SIG-M5 treated with dmso at 0.1 percent for 504 hours (cell line): ENCODE measurements around the gene KATNB1.
"Not testable (repeated sequence)": the region's sequence is repeated elsewhere in the genome, so short reads cannot be mapped to it uniquely, and the experiment has no call there.

Source experiments
- DNase-seq: peaks from one replicate; lab custom pipeline; 2025; ENCODE audit not compliant: unreplicated experiment; lab: John Stamatoyannopoulos, UW

The KATNB1 gene

DNA sequence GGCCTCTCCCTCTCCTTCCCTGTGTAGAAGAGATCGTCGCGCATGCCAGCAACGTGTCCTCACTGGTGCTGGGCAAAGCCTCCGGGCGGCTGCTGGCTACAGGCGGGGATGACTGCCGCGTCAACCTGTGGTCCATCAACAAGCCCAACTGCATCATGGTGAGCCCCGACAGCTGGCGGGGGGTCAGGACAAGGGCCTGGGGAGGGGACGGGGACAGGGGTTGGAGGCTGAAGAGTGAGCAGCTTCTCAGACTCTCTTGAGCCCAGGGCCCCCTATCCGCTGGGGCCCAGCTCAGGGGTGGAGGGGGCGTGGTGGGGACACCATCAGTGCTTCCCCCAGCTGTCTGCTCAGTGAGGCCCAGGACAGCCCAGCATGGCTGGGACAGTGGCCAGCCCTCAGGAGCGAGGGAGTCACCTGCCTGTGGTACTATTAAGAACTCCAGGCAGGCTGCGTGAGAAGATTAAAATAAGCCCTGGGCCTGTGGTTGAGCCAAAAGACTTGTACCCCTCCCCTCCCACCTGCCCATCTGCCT lies 6.2 kb downstream of the KATNB1 start:
- DNase-seq = no peak

DNA sequence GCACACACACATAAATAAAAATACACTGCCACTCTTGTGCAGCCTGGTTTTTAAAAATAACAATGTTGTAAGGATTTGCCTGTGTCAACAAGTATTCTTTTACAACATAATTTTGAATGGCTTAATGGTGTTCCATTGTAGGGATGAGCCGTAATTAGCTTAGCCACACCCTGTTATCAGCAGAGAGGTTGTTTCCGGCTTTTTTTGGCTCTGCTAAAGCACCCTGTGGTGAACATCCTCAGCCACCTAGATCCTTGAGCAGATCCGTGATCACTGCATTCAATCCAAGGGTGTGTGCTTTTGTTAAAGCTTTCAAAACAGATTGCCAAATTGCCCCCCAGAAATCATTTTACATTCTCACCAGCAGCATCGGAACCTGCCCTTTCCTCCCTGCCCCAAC lies 7.0 kb downstream of the KATNB1 start:
- no peak for DNase-seq

DNA sequence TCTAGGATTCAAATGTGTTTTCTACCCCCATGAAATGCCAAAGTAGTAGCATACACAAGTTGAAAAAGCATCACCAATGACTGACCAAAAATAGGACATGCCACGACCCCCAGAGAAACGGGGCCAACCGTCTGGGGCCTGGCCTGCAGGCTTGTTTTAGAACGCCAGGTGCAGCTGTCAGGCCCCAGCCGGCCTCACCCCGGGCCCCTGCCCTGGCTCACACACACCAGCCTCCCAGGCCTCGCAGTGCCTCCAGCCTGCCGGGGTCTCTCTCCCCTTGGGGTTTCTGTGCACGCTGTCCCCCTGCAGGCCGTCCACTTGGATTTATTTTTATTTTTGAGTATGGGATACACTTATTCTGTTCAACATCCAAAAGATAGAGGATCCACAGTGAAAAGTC lies 7.9 kb downstream of the KATNB1 start:
- DNase-seq = no peak

DNA sequence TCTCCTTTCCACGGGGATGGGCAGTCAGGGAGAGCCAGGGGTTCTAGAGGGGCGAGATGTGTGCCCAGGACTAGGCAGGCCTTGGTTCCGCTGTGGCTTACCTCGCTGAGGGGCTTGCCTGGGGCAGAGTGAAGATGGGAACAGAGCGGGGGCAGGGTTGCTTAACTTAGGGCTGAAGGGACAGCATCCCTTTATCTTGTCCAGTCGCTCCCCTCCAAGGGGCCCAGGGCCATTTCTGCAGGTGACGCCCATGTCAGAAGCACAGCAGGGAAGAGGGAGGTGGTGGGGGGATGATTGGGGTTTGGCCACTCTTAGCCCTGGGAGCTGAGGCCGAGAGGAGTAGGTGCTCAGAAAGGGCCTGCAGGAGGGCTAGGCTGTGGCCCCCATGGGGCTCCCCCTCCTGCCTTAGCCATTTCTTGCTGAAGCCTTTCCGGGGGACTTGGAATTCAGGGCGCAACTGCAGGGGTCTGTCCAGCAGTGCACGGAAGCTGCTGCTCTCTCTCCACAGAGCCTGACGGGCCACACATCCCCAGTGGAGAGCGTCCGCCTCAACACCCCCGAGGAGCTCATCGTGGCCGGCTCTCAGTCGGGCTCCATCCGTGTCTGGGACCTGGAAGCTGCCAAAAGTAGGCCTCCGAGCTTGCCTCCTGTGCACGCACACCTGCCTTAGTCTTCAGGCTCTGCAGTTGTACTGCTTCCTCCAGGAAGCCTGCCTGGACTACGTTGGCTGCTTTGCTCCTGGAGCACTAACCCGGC lies 8.5 kb downstream of the KATNB1 start:
- DNase-seq = no peak

DNA sequence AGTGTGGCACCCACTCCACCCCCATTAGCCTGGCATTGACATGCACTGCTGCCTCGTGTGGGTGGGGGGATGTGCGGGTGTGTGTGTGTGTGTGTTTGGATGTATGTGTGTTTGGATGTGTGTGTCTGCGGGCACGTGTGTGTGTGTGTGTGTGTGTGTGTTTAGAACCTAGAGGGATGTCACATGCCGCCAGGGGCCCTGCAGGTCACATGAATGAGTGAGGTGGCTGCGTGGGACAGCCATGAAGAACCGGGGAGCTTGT lies 9.0 kb downstream of the KATNB1 start:
- no peak for DNase-seq

DNA sequence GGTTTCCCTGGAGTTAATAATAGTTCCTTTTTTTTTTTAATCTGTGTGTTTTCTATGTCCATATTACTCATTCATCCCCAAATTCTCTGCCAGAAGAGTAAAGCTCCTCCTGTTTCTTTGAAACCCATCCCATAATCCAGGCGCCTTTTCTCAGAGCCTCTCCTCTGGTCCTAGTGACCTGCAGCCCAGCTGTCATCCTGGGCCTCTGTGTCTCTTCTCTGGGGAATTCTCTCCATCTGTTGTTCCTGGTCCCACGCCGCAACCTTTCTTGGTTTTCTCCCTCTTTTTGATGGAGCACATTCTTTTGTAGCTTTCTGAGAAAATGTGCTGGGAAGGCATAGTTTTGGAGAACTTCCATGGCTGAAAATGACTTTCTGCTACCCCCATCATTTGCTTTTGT lies 10.2 kb downstream of the KATNB1 start:
- no peak for DNase-seq

DNA sequence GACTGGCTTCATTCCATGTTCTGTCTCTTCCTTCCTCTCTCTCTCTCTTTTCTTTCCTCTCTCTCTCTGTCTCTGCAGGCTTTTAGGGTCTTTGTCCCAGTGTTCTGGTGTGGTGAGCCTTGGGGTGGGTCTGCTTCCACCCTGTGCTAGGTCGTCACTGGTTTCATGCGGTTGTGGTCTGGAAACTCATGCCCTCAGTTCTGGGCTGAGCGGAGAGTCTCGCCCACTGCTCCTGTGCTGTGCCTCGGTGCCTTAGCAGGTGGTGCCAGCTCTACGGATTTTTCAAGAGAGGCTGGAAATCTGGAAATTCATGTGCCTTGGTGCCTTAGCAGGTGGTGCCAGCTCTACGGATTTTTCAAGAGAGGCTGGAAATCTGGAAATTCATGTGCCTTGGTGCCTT lies 10.7 kb downstream of the KATNB1 start:
- DNase-seq = not testable (repeated sequence)

DNA sequence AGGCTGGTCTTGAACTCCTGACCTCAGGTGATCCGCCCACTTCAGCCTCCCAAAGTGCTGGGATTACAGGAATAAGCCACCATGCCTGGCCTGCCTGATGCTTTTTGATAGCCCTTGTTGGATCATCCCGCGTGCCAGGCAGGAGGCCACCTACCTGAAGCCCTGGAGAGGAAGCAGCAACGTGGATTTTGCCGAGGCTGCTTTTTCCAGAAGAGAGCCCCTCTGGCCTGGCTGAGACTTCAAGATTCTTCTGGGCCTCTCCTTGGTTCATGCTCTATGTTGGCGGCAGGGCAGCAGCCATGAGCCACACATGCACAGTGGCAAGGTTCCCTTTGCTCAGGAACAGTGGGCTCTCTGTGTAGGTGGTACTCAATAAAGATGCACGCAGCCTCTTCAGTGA lies 11.5 kb downstream of the KATNB1 start:
- DNase-seq = no peak

DNA sequence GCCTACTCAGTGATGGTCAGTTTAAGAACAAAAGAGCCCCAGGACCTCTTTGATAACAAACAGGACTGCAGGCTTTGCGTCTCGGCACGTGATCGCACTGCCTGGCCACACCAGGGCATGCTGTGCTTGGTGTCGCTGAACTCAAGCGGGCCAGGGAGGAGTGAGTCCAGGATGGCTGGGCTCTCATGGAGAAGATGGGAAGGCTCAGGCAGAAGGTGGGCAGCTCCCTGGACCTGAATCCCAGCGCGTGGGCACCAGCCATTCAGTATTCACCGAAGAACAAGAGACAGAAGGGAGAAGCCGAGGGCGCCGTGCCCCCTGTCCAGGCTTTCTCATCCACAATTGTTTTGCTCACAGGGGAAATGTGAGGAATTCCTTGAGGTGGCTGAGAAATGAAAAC lies 11.9 kb downstream of the KATNB1 start:
- DNase-seq = no peak

DNA sequence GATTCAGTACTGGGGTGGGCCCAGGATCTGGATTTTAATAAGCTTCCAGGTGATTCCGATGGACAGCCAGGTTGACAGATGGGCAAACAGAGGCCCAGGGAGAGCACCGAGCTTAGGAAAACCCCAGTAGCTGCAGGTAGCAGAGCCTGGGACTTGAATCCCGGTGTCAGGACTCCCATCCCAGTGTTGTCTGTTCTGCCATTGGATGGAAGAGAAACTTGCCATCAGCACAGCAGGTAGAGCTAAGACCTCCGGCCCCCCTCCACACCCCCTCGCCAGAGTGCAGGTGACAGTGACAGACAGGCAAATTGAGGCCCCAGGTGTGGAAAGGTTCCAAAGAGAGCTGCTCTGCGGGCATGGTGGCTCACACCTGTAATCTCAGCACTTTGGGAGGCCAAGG lies 12.4 kb downstream of the KATNB1 start:
- no peak for DNase-seq

DNA sequence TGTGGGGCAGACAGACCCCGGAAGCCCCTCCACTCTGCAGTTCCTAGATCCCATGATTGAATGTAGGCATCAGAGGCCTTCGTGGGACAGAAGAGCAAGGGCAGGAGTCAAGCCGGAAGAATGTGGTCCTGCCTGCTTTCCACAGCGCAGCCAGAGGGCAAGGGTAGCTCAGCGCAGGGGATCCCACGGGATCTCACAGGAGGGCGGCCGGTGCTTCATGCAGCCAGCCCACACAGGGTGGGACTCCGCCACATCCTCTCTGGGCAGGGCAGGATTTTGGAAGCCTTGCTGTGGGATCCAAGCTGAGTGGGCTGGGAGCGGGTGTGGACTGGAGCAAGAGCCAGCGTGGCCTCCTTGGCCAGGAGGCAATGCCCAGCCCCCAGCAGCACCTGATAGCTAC lies 13.0 kb downstream of the KATNB1 start:
- DNase-seq = no peak

DNA sequence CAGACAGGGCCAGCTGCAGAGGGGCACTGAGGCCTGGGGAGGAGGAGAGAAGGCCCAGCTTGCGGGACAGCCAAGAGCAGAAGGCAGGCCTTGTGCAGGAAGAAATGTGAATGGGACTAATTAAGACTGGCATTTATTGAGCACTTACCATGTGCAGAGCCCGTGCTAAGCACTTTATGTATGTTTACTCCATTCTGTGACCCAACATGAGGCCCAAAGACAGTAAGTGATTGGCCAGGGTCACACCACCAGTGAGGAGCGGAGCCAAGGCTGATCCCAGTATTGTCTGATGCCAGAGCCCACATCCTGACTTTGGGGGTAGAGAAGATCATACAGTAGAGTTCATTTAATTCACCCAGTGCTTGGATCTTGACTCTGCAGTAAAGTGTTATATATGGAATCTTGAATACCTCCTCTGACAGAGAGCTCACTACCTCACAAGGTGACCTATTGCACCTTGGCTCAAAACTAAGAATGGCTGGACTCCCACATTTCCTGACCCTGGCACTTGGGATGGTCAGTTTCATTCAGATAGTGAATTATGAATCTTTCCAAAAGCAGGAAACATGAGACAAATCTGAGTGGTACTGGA lies 13.6 kb downstream of the KATNB1 start:
- DNase-seq = no peak

DNA sequence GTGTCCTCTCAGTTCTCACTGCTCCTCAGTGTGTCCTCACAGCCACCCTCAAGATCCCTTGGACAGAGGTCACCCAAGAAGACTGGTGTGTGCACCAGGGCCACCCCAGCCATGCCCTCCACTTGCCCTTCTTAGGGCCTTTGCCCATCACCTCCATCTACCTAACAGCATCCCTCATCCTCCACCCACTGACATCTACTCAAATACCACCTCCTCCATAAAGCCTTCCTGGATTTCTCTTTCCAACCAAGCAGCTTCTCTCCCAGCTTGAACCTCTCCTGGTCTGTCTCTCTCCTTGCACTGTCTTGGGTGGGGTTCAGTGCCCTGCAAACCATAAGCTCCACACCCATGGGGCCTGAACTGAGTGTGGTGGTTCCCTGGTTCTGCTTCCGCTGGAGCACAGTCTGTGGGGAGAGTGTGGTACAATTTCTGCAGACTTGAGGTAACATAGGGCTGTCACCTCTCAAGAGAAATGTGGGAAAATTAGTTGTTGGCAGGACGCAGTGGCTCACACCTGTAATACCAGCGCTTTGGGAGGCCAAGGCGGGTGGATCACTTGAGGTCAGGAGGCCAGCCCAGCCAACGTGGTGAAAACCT lies 14.4 kb downstream of the KATNB1 start:
- DNase-seq = no peak

DNA sequence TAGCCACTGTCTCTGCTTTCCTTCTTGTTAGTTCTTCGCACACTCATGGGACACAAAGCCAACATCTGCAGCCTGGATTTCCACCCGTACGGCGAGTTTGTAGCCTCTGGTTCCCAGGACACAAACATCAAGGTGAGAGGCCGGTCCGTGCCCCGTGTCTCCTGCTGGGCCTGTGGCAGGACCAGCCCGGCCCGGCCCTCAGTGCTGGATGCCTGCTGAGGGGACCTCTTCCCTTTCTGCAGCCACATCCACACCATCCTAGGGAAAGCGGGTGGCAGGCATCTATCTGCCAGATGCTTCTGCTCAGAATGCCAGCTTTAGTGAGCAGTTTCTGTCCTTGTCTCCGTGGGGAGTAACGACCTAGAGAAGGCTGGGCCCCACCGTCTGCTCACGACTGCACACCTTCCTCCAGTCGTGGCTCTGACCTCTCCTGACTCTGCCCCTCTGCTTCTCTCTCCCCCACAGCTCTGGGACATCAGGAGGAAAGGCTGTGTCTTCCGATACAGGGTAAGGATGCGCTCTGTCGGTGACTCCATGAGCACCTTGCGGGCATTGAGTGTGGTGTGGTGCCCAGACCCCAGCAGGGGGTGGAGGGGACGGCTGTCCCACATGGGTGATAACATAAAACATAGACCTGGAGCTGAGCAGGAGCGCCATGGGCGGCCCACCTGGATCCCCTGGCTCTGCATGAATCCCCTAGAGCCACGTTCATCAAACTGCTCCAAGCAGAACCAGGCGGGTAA lies 15.4 kb downstream of the KATNB1 start:
- DNase-seq = no peak

DNA sequence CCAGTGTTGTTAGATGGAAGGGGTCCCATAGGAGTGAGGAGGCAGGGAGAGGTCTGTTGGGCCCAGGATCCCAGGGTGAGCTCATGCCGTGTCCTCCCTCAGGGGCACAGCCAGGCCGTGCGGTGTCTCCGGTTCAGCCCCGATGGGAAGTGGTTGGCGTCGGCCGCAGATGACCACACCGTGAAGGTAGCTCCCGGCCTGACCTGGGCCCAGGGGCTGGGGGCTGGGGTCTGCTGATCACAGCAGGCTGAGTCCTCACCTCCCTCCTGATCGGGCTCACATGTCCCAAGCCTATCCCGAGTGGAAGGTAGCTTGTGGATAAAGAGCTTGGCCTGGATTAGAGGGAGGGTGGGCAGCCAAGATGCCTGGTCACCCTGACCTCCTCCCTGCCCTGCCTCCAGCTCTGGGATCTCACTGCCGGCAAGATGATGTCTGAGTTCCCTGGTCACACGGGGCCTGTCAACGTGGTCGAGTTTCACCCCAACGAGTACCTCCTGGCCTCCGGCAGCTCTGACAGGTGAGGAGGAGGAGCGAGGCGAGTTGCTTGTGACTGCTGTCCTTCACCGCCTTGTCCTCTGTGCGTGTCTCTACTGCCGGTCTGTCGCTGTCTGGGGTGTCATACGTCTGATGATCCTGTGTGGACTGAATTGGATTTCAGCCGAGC lies 16.1 kb downstream of the KATNB1 start:
- no peak for DNase-seq

DNA sequence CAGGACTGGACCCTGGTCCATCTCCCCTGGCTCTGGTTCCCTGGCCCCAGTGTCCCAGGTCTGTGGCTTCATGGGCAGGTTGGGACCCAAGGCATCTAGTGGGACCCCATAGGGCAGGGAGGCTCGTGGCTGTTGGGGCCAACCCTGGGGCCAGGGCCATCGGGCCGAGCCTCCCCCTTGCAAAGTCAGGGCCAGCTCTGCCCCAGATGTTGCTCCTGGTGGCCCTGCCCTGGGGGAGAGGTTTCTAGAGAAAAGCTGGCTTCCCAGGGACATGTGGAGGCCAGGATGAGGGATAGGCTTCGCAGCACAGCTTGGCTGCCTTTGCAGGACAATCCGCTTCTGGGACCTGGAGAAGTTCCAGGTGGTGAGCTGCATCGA lies 16.6 kb downstream of the KATNB1 start:
- no peak for DNase-seq

DNA sequence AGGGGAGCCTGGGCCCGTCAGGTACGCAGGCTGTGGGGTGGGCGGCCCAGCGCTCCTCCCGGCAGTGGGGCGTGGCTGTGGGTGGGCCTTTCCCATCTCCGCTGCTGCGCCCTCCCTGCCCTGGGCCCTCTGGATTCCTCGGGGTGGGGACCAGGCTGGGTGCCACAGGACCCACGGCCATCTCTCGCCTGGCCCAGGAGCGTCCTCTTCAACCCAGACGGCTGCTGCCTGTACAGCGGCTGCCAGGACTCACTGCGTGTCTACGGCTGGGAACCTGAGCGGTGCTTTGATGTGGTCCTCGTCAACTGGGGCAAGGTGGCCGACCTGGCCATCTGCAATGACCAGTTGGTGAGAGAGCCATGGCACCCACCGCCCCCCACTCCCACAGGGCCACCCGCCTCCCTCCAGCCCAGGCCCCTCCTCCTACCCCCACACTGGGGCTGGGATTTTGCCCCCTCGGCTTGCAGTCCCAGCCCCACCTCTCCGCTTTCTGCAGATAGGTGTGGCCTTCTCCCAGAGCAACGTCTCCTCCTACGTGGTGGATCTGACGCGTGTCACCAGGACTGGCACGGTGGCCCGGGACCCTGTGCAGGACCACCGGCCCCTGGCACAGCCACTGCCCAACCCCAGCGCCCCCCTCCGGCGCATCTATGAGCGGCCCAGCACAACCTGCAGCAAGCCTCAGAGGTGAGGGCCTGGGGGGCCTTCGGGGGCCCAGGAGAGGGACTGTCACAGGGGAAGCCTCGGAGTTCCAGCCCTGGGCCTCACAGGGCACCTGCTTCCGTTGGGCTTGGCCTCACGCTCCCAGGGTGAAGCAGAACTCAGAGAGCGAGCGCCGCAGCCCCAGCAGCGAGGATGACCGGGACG lies 17.2 kb downstream of the KATNB1 start:
- DNase-seq = no peak

DNA sequence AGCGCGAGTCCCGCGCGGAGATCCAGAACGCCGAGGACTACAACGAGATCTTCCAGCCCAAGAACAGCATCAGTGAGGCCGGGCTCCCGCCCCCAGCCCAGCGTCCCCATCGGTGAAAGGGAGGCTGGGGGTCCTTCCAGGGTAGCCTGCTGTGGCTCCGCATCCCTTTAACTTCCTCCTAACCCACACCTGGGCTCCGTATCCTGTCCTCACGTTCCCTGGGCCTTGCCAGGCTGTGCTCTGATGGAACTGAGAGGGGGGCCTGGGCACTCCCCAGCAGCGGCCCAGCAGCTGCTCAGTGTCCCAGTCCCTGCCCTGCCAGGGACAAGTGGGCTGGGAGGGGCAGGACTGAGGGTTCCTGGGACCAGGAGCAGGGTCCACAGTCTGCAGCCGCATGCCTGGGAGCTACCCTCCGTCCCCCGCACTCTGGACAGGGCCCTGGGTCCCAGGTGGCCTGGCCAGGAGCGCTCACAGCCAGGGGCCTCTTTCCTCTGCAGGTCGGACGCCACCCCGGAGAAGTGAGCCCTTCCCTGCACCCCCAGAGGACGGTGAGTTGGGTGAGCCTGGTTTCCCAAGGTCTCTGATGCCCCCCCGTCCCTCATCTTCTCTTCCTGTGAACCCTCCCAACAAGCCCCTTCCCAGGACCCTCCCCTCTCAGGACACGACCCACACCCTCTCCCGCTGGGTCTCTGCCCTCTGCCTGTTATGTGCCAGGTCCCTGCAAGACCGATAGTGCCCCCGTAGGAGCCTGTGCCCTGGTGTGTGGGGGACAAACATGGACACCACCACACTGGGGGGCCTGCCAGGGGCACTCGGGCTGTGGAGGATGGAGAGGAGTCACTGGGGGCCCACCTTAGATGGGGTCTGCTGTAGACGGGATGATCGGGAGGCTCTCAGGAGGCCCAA lies 18.1 kb downstream of the KATNB1 start:
- DNase-seq = no peak

DNA sequence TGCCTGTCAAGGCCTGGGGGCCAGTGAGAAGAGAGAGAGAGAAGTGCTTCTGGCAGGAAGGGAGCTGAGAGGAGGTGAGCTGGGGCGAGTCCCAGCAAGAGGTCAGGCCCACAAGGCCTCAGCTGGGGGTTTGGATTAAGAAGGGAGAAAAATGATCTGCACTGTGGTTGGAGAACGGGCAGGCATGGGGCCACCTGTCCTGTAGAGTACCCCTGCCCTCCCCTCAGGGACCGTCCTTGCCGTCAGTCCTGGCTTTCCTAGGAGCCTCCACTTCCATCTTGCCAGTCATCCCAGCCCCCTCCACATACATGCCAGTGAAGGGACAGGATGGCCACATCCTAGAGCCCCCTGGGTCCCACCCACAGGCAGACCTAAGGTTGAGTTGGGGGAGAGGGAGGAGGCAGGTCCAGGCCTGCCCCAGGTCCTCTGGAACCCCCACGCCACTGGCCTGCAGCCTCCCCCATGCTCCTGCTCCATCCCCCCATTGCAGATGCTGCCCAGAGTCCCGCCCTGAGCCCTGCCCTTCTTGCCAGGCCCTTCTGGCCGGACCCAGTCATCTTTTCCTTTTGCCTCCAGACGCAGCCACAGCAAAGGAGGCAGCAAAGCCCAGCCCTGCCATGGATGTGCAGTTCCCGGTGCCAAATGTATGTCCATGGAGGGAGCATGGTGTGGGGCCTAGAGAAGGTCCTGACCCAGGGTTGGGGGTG lies 18.9 kb downstream of the KATNB1 start:
- no peak for DNase-seq
